ENCODE measurements around the gene CRYGB. TPM values are rescaled to one million over a fixed set of nuclear protein-coding genes. Genes with fewer than 3 reads are reported as not detected.

The CRYGB gene, protein sequence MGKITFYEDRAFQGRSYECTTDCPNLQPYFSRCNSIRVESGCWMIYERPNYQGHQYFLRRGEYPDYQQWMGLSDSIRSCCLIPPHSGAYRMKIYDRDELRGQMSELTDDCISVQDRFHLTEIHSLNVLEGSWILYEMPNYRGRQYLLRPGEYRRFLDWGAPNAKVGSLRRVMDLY
- total RNA-seq: not detected
- not detected for polyA plus RNA-seq (2013, experiment 1 of 2)
- not detected for polyA plus RNA-seq (2013, experiment 2 of 2)
- total RNA-seq: 0 to 0.11 (median 0) reads per million in 172 experiments

DNA sequence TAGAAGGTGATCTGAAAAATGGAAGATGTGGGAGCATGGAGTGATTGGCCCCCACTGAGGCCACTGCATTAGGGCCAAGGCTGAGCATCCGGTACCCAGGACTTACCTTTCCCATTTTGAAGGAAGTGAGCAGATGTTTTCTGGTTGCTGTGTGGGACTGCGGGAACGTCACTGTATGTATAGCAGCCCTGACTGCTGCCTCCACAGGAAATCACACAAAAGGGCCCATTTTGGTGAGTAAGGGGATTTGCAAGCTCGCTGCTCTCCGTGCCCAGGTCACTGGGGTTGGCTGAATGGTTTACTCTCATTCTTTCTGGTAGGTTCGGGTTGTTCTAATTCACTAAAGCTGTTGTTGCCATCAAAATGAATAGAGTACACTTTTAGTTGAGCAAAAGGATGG, at the start of gene CRYGB:
CRYGB (minus strand) TSS at position 153 of the 400 bp plus-strand sequence; CDS start at position 115, 38 bp downstream.
- TF ChIP-seq, protein P1, sequence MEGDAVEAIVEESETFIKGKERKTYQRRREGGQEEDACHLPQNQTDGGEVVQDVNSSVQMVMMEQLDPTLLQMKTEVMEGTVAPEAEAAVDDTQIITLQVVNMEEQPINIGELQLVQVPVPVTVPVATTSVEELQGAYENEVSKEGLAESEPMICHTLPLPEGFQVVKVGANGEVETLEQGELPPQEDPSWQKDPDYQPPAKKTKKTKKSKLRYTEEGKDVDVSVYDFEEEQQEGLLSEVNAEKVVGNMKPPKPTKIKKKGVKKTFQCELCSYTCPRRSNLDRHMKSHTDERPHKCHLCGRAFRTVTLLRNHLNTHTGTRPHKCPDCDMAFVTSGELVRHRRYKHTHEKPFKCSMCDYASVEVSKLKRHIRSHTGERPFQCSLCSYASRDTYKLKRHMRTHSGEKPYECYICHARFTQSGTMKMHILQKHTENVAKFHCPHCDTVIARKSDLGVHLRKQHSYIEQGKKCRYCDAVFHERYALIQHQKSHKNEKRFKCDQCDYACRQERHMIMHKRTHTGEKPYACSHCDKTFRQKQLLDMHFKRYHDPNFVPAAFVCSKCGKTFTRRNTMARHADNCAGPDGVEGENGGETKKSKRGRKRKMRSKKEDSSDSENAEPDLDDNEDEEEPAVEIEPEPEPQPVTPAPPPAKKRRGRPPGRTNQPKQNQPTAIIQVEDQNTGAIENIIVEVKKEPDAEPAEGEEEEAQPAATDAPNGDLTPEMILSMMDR (IDR thresholded peaks at IDR 0.05): no peak

DNA sequence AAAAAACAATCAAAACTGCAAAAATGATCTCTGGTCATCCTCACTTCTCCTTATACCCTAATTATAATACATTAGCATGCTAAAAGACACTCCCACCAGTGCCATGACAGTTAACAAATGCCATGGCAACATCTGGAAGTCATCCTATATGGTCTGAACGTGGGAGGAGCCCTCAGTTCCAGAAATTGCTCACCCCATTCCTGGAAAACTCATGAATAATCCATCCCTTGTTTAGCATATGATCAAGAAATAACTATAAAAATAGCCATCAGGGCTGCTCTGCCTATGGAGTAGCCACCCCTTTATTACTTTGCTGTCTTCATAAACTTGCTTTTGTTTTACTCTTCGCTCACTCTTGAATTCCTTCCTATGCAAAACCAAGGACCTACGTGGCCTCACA, 49.6 kb upstream of the CRYGB start:
- intact Hi-C loops (cut with DNase I, micrococcal nuclease): no loop called here

More for the DNA sequence above, at the start of gene CRYGB:
- no peak within 1 kb of the TSS for H3K27ac ChIP-seq (ENCODE audit: low read depth in 1 of 2, low read length in 2 of 2)
- no peaks in the 10 kb centered on the region for H3K36me3 Mint-ChIP-seq (ENCODE audit: low read depth)
- no peak within 1 kb of the TSS for H3K27ac Mint-ChIP-seq
- no peaks in the 10 kb centered on the region for H3K9me3 ChIP-seq (ENCODE audit: control insufficient read depth in 1 of 2, insufficient read depth in 1 of 2, low read length in 2 of 2)
- no peaks in the 10 kb centered on the region for H3K27me3 ChIP-seq (ENCODE audit: control insufficient read depth in 1 of 2, insufficient read depth in 2 of 2, low read length in 2 of 2)
- intact Hi-C loops (cut with DNase I, micrococcal nuclease): no loop called here
- no peak for DNase-seq
- CTCF ChIA-PET: no interaction called here
- no peaks in the 10 kb centered on the region for H3K4me1 Mint-ChIP-seq (ENCODE audit: low read depth)
- H3K36me3 ChIP-seq (ENCODE audit: insufficient read depth, low read length): no peaks in the 10 kb centered on the region
- no peak within 1 kb of the TSS for H3K4me3 Mint-ChIP-seq
- POLR2A ChIA-PET: no interaction called here
- no peaks in the 10 kb centered on the region for H3K27me3 Mint-ChIP-seq
- H3K4me3 ChIP-seq (ENCODE audit: low read length): no peak within 1 kb of the TSS
- ATAC-seq (ENCODE audit: poor library complexity): no peak
- no peaks in the 10 kb centered on the region for H3K4me1 ChIP-seq (ENCODE audit: insufficient read depth, low read length)
- peaks cover 3% of the 10 kb centered on the region for H3K9me3 Mint-ChIP-seq

DNA sequence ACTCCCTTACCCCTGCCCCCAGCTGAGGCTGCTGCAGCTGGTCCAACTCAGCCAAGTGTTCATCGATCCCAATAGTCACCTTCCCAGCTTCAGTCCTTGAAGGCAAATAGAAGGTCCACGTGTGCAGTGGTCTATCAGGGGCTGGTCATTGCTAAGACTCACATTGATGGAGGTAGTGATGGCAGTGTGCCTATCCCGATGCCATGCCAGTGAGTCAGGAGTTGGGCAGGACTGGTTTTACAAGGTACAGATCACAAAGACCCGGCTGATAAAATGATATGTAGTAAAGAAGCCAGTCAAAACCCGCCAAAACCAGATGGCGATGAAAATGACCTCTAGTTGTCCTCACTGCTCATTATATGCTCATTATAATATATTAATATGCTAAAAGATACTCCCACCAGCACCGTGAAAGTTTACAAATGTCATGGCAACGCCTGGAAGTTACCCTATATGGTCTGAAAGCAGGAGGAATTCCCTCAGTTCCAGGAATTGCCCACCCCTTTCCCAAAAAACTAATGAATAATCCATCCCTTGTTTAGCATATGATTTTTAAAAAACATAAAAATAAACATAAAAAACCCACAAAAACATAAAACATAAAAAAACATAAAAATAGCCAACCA, 46.8 kb upstream of the CRYGB start:
- Mint-ChIP-seq H3K27me3 (peaks cover 6% of the 10 kb centered on the region), H3K9me3 (no peaks in the 10 kb centered on the region), H3K4me3 (no peak overlapping the region), H3K27ac (no peak overlapping the region), H3K36me3 (ENCODE audit: low read depth) (no peaks in the 10 kb centered on the region), H3K4me1 (ENCODE audit: low read depth) (no peaks in the 10 kb centered on the region)
- intact Hi-C loops (cut with DNase I, micrococcal nuclease): no loop called here
- Histone ChIP-seq H3K27ac (ENCODE audit: low read depth in 1 of 2, low read length in 2 of 2) (no peak overlapping the region), H3K9me3 (ENCODE audit: control insufficient read depth in 1 of 2, insufficient read depth in 1 of 2, low read length in 2 of 2) (no peaks in the 10 kb centered on the region), H3K27me3 (ENCODE audit: control insufficient read depth in 1 of 2, insufficient read depth in 2 of 2, low read length in 2 of 2) (no peaks in the 10 kb centered on the region), H3K36me3 (ENCODE audit: insufficient read depth, low read length) (no peaks in the 10 kb centered on the region), H3K4me3 (ENCODE audit: low read length) (no peak overlapping the region), H3K4me1 (ENCODE audit: insufficient read depth, low read length) (no peaks in the 10 kb centered on the region)
- ATAC-seq (ENCODE audit: poor library complexity) (no peak), DNase-seq (no peak)
- CTCF ChIA-PET: no interaction called here
- POLR2A ChIA-PET: no interaction called here
- TF ChIP-seq, protein P1 (IDR thresholded peaks at IDR 0.05): no peak

More for the DNA sequence above, 49.6 kb upstream of the CRYGB start:
- no peaks in the 10 kb centered on the region for H3K4me1 ChIP-seq (ENCODE audit: insufficient read depth, low read length)
- TF ChIP-seq, protein P1 (IDR thresholded peaks at IDR 0.05): no peak
- ATAC-seq (ENCODE audit: poor library complexity) (no peak), DNase-seq (no peak)
- no peak overlapping the region for H3K27ac ChIP-seq (ENCODE audit: low read depth in 1 of 2, low read length in 2 of 2)
- no peaks in the 10 kb centered on the region for H3K27me3 ChIP-seq (ENCODE audit: control insufficient read depth in 1 of 2, insufficient read depth in 2 of 2, low read length in 2 of 2)
- Mint-ChIP-seq H3K4me1 (ENCODE audit: low read depth) (no peaks in the 10 kb centered on the region), H3K27me3 (peaks cover under 1% of the 10 kb centered on the region), H3K9me3 (no peaks in the 10 kb centered on the region), H3K4me3 (no peak overlapping the region), H3K27ac (no peak overlapping the region), H3K36me3 (ENCODE audit: low read depth) (no peaks in the 10 kb centered on the region)
- no peak overlapping the region for H3K4me3 ChIP-seq (ENCODE audit: low read length)
- ChIA-PET CTCF (no interaction called here), POLR2A (no interaction called here)
- H3K36me3 ChIP-seq (ENCODE audit: insufficient read depth, low read length): no peaks in the 10 kb centered on the region
- no peaks in the 10 kb centered on the region for H3K9me3 ChIP-seq (ENCODE audit: control insufficient read depth in 1 of 2, insufficient read depth in 1 of 2, low read length in 2 of 2)
